ENCODE measurements around the gene MORC2. TPM values are rescaled to one million over a fixed set of nuclear protein-coding genes. Genes with fewer than 3 reads are reported as not detected.

MORC2 gene
- total RNA-seq, 1 experiment from 2014 or later: 60.3 TPM

- intact Hi-C loops (cut with micrococcal nuclease; ENCODE audit: unreplicated experiment): no loop called here
- no peak overlapping the region for H3K4me3 ChIP-seq (ENCODE audit: low read depth, low read length, poor library complexity, severe bottlenecking)
- no peaks in the 10 kb centered on the region for H3K9me3 ChIP-seq (ENCODE audit: low read depth, low read length, poor library complexity, severe bottlenecking)
- DNase-seq (ENCODE audit: low spot score): no peak
- no peak overlapping the region for H3K27ac ChIP-seq (ENCODE audit: low read depth, low read length, poor library complexity, severe bottlenecking)
- peaks cover 88% of the 10 kb centered on the region for H3K36me3 ChIP-seq (ENCODE audit: insufficient read depth, low read length, poor library complexity, severe bottlenecking)
- TF ChIP-seq EZH2 (IDR thresholded peaks at IDR 0.05; ENCODE audit: borderline replicate concordance, low read depth, low read length, poor library complexity, severe bottlenecking) (no peak), CTCF (conservative IDR thresholded peaks at IDR 0.05; ENCODE audit: low read depth, low read length) (no peak)
- BruUV-seq (replicated peaks): no TSS peak
- CTCF ChIA-PET: interaction anchor here (0.5 kb wide), 1 partner anchor 293 kb away, joined by 3 read pairs; no protein-coding TSS in a partner anchor
- no peaks in the 10 kb centered on the region for H3K4me1 ChIP-seq (ENCODE audit: insufficient read depth, low read length, poor library complexity, severe bottlenecking)
- H3K27me3 ChIP-seq (replicated peaks; ENCODE audit: insufficient read depth, low read depth, low read length, poor library complexity): no peaks in the 10 kb centered on the region
- POLR2A ChIA-PET (ENCODE audit: low non-redundant PET): no interaction called here
Measured at GRCh38 chr22:30934053-30934452, 34.5 kb downstream of the MORC2 start.

DNA sequence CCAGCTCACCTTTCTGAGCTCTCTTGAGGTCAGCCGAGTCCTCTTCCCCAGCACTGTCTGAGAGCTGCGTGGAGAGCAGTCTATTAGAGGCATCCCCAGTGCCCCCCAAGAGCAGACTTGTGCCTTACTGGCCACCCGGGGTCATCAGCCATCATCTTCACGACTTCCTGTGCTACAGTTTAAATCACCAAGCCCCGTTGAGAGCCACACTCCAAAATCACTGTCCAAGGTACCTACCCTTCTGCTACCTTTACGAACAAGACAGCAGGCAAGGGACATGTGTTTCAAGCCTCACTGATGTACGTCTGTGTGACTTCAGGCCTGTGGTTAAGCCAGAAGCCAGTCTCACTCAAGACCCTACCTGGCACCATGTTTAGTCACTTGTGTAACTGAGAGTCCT lies 35.1 kb downstream of the MORC2 start:
- Histone ChIP-seq H3K9me3 (ENCODE audit: low read depth, low read length, poor library complexity, severe bottlenecking) (no peaks in the 10 kb centered on the region), H3K4me3 (ENCODE audit: low read depth, low read length, poor library complexity, severe bottlenecking) (no peak overlapping the region), H3K36me3 (ENCODE audit: insufficient read depth, low read length, poor library complexity, severe bottlenecking) (peaks cover 89% of the 10 kb centered on the region), H3K4me1 (ENCODE audit: insufficient read depth, low read length, poor library complexity, severe bottlenecking) (no peaks in the 10 kb centered on the region), H3K27me3 (replicated peaks; ENCODE audit: insufficient read depth, low read depth, low read length, poor library complexity) (no peaks in the 10 kb centered on the region), H3K27ac (ENCODE audit: low read depth, low read length, poor library complexity, severe bottlenecking) (no peak overlapping the region)
- POLR2A ChIA-PET (ENCODE audit: low non-redundant PET): no interaction called here
- no peak for DNase-seq (ENCODE audit: low spot score)
- TF ChIP-seq CTCF (conservative IDR thresholded peaks at IDR 0.05; ENCODE audit: low read depth, low read length): no peak
- no peak for TF ChIP-seq EZH2 (IDR thresholded peaks at IDR 0.05; ENCODE audit: borderline replicate concordance, low read depth, low read length, poor library complexity, severe bottlenecking)
- no TSS peak for BruUV-seq (replicated peaks)
- intact Hi-C loops (cut with micrococcal nuclease; ENCODE audit: unreplicated experiment): no loop called here
- CTCF ChIA-PET: interaction anchor here (0.5 kb wide), 1 partner anchor 294 kb away, joined by 3 read pairs; no protein-coding TSS in a partner anchor

DNA sequence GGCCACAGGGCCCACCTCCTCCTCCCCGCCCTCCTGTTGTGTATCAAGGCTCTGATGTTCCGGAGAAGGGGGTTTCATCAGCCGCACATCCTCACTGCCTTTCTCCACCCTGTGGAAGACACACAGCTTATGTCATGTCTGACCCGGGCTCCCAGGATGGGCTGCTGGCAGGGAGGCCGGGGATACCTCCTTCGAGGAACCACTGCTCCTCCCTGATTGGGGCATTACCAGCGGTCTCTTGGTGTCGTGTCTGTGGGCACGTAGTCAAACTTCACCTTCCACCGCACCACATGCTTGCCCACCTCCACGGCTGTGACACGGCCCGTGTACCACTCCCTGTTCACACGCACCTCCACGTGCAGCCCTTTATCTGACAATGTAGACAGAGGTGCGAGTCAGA lies 35.9 kb downstream of the MORC2 start:
- H3K9me3 ChIP-seq (ENCODE audit: low read depth, low read length, poor library complexity, severe bottlenecking): no peaks in the 10 kb centered on the region
- H3K4me3 ChIP-seq (ENCODE audit: low read depth, low read length, poor library complexity, severe bottlenecking): no peak overlapping the region
- peaks cover 89% of the 10 kb centered on the region for H3K36me3 ChIP-seq (ENCODE audit: insufficient read depth, low read length, poor library complexity, severe bottlenecking)
- H3K4me1 ChIP-seq (ENCODE audit: insufficient read depth, low read length, poor library complexity, severe bottlenecking): no peaks in the 10 kb centered on the region
- intact Hi-C loops (cut with micrococcal nuclease; ENCODE audit: unreplicated experiment): no loop called here
- no TSS peak for BruUV-seq (replicated peaks)
- TF ChIP-seq CTCF (conservative IDR thresholded peaks at IDR 0.05; ENCODE audit: low read depth, low read length) (no peak), EZH2 (IDR thresholded peaks at IDR 0.05; ENCODE audit: borderline replicate concordance, low read depth, low read length, poor library complexity, severe bottlenecking) (no peak)
- POLR2A ChIA-PET (ENCODE audit: low non-redundant PET): no interaction called here
- H3K27me3 ChIP-seq (replicated peaks; ENCODE audit: insufficient read depth, low read depth, low read length, poor library complexity): no peaks in the 10 kb centered on the region
- no peak for DNase-seq (ENCODE audit: low spot score)
- no peak overlapping the region for H3K27ac ChIP-seq (ENCODE audit: low read depth, low read length, poor library complexity, severe bottlenecking)
- CTCF ChIA-PET: no interaction called here

Measured in A673 (cell line).